ENCODE results near the gene GRIK1.

GRIK1 gene

GRCh38 chr21:29875036-29875716 lies 64.6 kb downstream of the GRIK1 start:
- peaks cover 2% of the 10 kb centered on the region for H3K27me3 Mint-ChIP-seq
- no peaks in the 10 kb centered on the region for H3K4me1 Mint-ChIP-seq
- H3K27ac Mint-ChIP-seq = no peak overlapping the region
- H3K9me3 Mint-ChIP-seq = no peaks in the 10 kb centered on the region
- H3K4me3 Mint-ChIP-seq = no peak overlapping the region
- H3K36me3 Mint-ChIP-seq = no peaks in the 10 kb centered on the region

GRCh38 chr21:29873908-29874307 lies 65.9 kb downstream of the GRIK1 start:
- H3K27ac Mint-ChIP-seq = no peak overlapping the region
- H3K9me3 Mint-ChIP-seq = no peaks in the 10 kb centered on the region
- peaks cover 2% of the 10 kb centered on the region for H3K27me3 Mint-ChIP-seq
- H3K4me1 Mint-ChIP-seq = no peaks in the 10 kb centered on the region
- H3K4me3 Mint-ChIP-seq = no peak overlapping the region
- H3K36me3 Mint-ChIP-seq = no peaks in the 10 kb centered on the region

DNA sequence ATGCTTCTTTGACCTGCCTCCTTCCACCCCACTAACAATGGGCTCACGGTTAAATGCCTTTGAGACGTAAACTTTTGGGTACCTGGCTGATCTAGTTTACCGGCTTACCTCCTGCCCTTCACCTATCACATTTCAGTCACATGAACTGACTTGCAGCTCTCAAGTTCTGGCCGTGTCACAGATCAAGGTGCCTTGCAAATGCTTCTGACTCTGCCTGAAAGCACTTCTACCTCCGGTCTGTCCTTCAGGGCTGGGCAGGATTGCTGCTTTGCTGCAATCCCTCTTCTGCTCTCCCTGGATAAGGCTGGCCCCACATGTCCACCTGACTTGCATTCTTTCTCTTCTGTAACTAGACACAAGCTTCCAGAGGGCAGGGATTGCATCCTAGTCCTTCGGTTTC lies 69.0 kb downstream of the GRIK1 start:
- peaks cover 4% of the 10 kb centered on the region for H3K27me3 Mint-ChIP-seq
- H3K9me3 Mint-ChIP-seq = no peaks in the 10 kb centered on the region
- no peaks in the 10 kb centered on the region for H3K4me1 Mint-ChIP-seq
- no peaks in the 10 kb centered on the region for H3K36me3 Mint-ChIP-seq
- H3K4me3 Mint-ChIP-seq = no peak overlapping the region
- no peak overlapping the region for H3K27ac Mint-ChIP-seq

DNA sequence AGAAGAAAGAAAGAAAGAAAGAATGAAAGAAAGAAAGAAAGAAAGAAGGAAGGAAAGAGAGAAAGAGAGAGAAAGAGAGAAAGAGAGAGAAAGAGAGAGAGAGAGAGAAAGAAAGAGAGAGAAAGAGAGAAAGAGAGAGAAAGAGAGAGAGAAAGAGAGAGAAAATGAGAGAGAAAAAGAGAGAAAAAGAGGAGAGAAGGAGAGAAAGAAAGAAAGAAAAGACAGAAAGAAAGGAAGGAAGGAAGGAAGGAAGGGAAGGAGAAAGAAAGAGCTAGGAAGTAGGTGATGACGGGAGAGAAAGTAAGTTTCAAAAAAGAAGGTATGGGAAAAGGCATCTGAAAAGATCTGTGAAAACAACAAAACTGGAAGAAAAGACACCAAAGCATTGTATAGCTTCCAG lies 72.0 kb downstream of the GRIK1 start:
- H3K4me3 Mint-ChIP-seq = no peak overlapping the region
- H3K36me3 Mint-ChIP-seq = no peaks in the 10 kb centered on the region
- H3K27ac Mint-ChIP-seq = peak overlapping the region; percentile 61
- peaks cover 10% of the 10 kb centered on the region for H3K27me3 Mint-ChIP-seq
- H3K4me1 Mint-ChIP-seq = no peaks in the 10 kb centered on the region
- no peaks in the 10 kb centered on the region for H3K9me3 Mint-ChIP-seq

DNA sequence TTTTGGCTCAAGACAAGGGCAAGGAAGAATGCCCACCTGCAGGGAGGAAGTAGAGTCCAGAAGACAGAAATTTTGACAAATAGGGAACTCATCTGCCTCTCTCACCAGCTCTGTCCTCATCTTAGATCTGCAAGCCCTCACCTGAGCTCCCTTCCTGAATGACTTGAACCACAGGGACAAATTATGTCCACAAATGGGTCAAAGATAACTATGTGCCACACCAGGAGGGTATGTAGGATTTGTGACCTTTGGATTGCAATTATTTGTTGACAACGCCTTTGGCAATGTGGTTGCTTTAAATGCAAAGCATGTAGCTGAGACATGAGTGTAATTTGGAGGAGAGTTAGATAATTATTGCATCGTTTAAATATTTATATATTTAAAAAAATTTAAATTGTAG lies 79.5 kb downstream of the GRIK1 start:
- Mint-ChIP-seq H3K4me1 (no peaks in the 10 kb centered on the region), H3K27ac (no peak overlapping the region), H3K9me3 (no peaks in the 10 kb centered on the region), H3K36me3 (no peaks in the 10 kb centered on the region), H3K27me3 (peaks cover 9% of the 10 kb centered on the region), H3K4me3 (no peak overlapping the region)

GRCh38 chr21:29857150-29857549 lies 82.6 kb downstream of the GRIK1 start:
- H3K36me3 Mint-ChIP-seq = no peaks in the 10 kb centered on the region
- H3K4me3 Mint-ChIP-seq = no peak overlapping the region

DNA sequence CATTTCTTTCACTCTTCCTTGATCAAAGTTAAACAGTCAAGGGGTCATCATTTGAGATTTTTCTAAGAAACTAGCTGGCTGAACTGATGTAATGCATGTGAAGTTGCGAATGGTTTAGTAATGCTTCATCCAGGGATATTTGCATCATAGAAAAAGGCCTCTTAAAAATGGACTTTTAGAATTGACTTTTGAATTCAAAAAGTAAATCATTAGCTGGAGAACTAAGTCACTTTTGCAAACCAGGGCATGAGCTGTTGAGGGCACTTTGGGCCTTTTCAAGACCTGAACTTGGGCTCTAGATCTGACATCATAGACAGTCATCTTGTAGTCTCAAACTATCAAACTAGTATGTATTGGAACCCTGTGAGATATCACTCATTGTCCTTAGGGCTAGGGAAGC lies 85.0 kb downstream of the GRIK1 start:
- no peaks in the 10 kb centered on the region for H3K36me3 Mint-ChIP-seq
- no peaks in the 10 kb centered on the region for H3K4me1 Mint-ChIP-seq
- H3K27ac Mint-ChIP-seq = no peak overlapping the region
- no peaks in the 10 kb centered on the region for H3K27me3 Mint-ChIP-seq
- H3K9me3 Mint-ChIP-seq = no peaks in the 10 kb centered on the region
- no peak overlapping the region for H3K4me3 Mint-ChIP-seq

More at GRCh38 chr21:29857150-29857549, 82.6 kb downstream of the GRIK1 start:
- H3K4me1 Mint-ChIP-seq = no peaks in the 10 kb centered on the region
- H3K27ac Mint-ChIP-seq = no peak overlapping the region
- H3K9me3 Mint-ChIP-seq = no peaks in the 10 kb centered on the region
- no peaks in the 10 kb centered on the region for H3K27me3 Mint-ChIP-seq

DNA sequence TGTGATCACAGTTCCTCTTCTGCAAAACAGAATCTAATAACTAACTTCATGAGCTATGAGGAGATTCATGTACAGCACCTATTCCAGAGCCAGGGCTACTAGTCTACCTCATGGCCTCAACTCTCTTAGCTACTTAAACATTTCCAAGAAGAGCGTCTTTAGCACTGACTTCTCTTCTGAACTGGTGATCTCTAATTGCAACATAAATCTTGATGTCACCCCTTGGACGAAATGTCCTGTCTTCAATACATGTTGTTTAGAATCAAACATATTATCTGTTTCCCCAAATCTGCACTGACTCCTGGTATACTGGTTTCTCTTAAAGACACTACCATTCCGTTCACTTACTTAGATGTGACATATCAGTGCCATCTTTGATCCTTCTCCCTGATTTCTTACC lies 88.2 kb downstream of the GRIK1 start:
- no peak overlapping the region for H3K27ac Mint-ChIP-seq
- H3K4me1 Mint-ChIP-seq = no peaks in the 10 kb centered on the region
- H3K36me3 Mint-ChIP-seq = no peaks in the 10 kb centered on the region
- H3K4me3 Mint-ChIP-seq = no peak overlapping the region
- H3K9me3 Mint-ChIP-seq = no peaks in the 10 kb centered on the region
- peaks cover 9% of the 10 kb centered on the region for H3K27me3 Mint-ChIP-seq

GRCh38 chr21:29849735-29850176 lies 90.0 kb downstream of the GRIK1 start:
- H3K27ac Mint-ChIP-seq = no peak overlapping the region

GRCh38 chr21:29843804-29844203 lies 96.0 kb downstream of the GRIK1 start:
- H3K4me1 Mint-ChIP-seq = no peaks in the 10 kb centered on the region
- H3K27ac Mint-ChIP-seq = no peak overlapping the region
- no peaks in the 10 kb centered on the region for H3K9me3 Mint-ChIP-seq
- no peak overlapping the region for H3K4me3 Mint-ChIP-seq
- H3K36me3 Mint-ChIP-seq = no peaks in the 10 kb centered on the region
- H3K27me3 Mint-ChIP-seq = peaks cover 26% of the 10 kb centered on the region

More at GRCh38 chr21:29849735-29850176, 90.0 kb downstream of the GRIK1 start:
- H3K4me1 Mint-ChIP-seq = no peaks in the 10 kb centered on the region
- H3K36me3 Mint-ChIP-seq = no peaks in the 10 kb centered on the region
- no peak overlapping the region for H3K4me3 Mint-ChIP-seq
- peaks cover 14% of the 10 kb centered on the region for H3K27me3 Mint-ChIP-seq
- H3K9me3 Mint-ChIP-seq = no peaks in the 10 kb centered on the region

- H3K4me3 Mint-ChIP-seq = no peak overlapping the region
- no peaks in the 10 kb centered on the region for H3K36me3 Mint-ChIP-seq
- no peak overlapping the region for H3K27ac Mint-ChIP-seq
- peaks cover 9% of the 10 kb centered on the region for H3K9me3 Mint-ChIP-seq
- no peaks in the 10 kb centered on the region for H3K4me1 Mint-ChIP-seq
- H3K27me3 Mint-ChIP-seq = peaks cover 9% of the 10 kb centered on the region
Measured at GRCh38 chr21:29834617-29835016, 105.2 kb downstream of the GRIK1 start.

DNA sequence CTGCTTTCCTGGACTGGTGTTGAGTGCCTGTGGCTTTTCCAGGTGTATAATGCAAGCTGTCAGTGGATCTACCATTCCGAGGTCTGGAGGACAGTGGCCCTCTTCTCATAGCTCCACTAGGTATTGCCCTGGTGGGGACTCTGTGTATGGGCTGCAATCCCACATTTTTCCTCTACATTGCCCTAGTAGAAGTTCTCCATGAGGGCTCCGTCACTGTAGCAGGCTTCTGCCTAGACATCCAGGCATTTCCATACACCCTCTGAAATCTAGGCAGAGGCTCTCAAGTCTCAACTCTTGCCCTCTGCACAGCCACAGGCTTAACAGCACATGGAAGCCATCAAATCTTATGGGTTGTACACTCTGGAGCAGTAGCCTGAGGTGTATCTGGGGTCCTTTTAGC lies 107.6 kb downstream of the GRIK1 start:
- H3K9me3 Mint-ChIP-seq = peaks cover 9% of the 10 kb centered on the region
- no peaks in the 10 kb centered on the region for H3K4me1 Mint-ChIP-seq
- peaks cover 8% of the 10 kb centered on the region for H3K27me3 Mint-ChIP-seq
- H3K36me3 Mint-ChIP-seq = no peaks in the 10 kb centered on the region
- H3K4me3 Mint-ChIP-seq = no peak overlapping the region
- no peak overlapping the region for H3K27ac Mint-ChIP-seq

DNA sequence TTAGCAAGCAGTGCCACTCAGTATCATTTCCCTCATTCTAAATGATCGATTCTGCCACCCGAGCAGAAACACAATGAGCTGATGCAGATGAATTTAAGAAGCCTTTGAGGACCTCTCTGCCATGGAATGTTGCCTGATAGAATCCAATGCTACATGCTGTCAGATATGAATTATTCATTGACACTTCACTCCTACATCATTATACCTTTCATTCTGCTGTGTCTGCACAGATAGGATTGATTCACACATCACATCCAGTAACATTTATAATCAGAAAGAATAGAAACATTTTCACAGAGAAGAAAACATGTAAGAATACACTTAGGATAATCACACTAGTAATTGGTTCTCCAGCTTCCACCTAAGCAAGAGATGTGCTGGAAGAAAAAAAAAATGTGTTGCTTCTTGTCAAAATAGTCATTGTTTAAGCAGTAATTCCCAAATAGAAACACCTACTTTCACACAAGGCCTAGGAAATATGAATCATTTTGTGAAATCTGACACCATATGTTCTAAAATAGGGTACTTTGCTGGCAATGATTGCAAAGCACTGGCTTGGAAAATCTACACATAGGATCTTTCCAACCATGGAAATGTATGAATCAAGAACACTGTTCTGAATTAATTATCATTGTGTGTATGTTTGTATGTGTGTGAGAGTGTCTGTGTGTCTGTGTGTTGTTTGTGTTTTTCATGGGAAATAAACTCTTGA lies 110.1 kb downstream of the GRIK1 start:
- peaks cover 2% of the 10 kb centered on the region for H3K27me3 Mint-ChIP-seq
- no peak overlapping the region for H3K27ac Mint-ChIP-seq

GRCh38 chr21:29827647-29828046 lies 112.1 kb downstream of the GRIK1 start:
- no peaks in the 10 kb centered on the region for H3K4me1 Mint-ChIP-seq

More for the DNA sequence above, 110.1 kb downstream of the GRIK1 start:
- Mint-ChIP-seq H3K4me1 (no peaks in the 10 kb centered on the region), H3K9me3 (peaks cover 9% of the 10 kb centered on the region), H3K4me3 (no peak overlapping the region), H3K36me3 (no peaks in the 10 kb centered on the region)

GRCh38 chr21:29827236-29827635 lies 112.6 kb downstream of the GRIK1 start:
- peaks cover 4% of the 10 kb centered on the region for H3K9me3 Mint-ChIP-seq
- no peaks in the 10 kb centered on the region for H3K4me1 Mint-ChIP-seq
- H3K27me3 Mint-ChIP-seq = peaks cover 2% of the 10 kb centered on the region
- no peak overlapping the region for H3K27ac Mint-ChIP-seq
- no peaks in the 10 kb centered on the region for H3K36me3 Mint-ChIP-seq
- no peak overlapping the region for H3K4me3 Mint-ChIP-seq

More at GRCh38 chr21:29827647-29828046, 112.1 kb downstream of the GRIK1 start:
- Mint-ChIP-seq H3K9me3 (peaks cover 4% of the 10 kb centered on the region), H3K4me3 (no peak overlapping the region), H3K27me3 (peaks cover 2% of the 10 kb centered on the region), H3K27ac (no peak overlapping the region), H3K36me3 (no peaks in the 10 kb centered on the region)

DNA sequence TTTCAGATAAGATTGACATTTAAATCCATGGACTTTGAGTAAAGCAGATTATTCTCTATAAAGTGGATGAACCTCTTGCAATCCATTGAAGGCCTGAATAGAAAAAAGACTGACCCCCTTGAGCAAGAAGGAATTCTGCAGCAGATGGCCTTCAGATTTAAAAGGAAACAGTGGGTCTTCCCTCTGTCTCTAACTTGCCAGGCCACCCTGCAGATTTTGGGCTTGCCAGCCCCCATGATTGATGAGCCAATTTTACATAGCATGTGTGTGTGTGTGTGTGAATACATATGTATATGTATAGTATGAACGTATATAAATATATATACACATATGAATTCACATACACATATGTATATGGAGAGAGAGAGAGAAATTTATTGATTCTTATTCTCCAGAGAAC lies 113.4 kb downstream of the GRIK1 start:
- no peaks in the 10 kb centered on the region for H3K9me3 Mint-ChIP-seq
- H3K4me3 Mint-ChIP-seq = no peak overlapping the region
- no peaks in the 10 kb centered on the region for H3K36me3 Mint-ChIP-seq
- H3K27me3 Mint-ChIP-seq = peaks cover 2% of the 10 kb centered on the region
- no peaks in the 10 kb centered on the region for H3K4me1 Mint-ChIP-seq
- no peak overlapping the region for H3K27ac Mint-ChIP-seq
